Measurements from ENCODE around the gene GLYAT.
"Not testable (repeated sequence)": the region's sequence is repeated elsewhere in the genome, so short reads cannot be mapped to it uniquely, and the experiment has no call there.

GLYAT gene

DNA sequence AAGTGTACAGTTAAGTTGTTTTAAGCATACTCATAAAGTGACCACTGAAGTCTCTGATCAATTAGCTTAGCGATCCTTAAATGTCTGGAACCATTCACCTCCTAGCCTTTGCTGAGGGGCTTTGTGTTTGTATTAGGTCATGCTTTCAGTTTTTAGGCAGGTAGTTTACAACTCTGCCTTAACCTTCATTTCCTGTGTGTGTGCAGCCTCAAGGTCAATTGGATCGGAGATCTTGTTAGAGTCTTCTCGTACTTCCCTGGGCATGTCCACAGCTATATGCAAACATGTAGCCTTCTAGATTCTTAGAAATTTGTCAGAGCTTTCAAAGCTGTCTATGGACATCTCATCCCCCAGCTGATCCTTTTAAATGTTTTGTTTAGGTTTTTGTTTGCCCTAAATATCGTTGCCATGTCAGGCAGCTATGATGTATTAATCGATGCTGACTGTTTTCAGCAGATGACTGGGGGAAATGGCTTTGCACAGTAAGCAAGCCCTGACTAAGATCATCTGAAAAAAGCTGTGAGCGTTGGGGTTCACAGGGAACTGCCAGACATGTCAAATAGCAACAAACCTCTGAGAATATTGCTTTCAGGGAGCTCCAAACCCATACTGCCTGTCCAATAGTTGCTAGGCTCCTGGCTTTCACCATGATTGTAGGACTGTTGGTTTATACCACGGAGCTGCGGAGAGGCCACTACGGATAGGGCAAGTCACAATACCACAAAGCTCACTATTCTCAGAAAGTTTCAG is 45.6 kb downstream of the GLYAT start:
- FAIRE-seq, result no peak

DNA sequence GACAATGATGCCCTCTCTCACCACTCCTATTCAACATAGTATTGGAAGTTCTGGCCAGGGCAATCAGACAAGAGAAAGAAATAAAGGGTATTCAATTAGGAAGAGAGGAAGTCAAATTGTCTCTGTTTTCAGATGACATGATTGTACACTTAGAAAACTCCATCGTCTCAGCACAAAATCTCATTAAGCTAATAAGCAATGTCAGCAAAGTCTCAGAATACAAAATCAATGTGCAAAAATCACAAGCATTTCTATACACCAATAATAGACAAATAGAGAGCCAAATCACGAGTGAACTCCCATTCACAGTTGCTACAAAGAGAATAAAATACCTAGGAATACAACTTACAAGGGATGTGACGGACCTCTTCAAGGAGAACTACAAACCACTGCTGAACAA is 49.1 kb downstream of the GLYAT start:
- FAIRE-seq; DNase-seq (ENCODE audit: insufficient read length, low spot score): not testable (repeated sequence)

More for the DNA sequence above, 45.6 kb downstream of the GLYAT start:
- DNase-seq (ENCODE audit: insufficient read length, low spot score), result no peak

DNA sequence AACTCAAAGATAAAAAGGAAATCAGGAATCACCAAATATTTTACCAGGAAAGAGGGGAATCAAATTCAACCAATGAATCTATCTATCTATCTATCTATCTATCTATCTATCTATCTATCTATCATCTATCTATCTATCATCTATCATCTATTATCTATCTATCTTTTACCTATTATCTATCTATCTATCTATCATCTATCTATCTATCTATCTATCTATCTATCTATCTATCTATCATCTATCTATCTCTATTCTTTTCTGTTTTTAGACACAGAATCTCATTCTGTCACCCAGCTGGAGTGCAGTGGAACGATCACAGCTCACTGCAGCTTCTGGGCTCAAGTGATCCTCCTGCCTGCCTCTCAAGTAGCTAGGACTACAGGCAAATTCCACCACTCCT is 54.2 kb downstream of the GLYAT start:
- FAIRE-seq; DNase-seq (ENCODE audit: insufficient read length, low spot score): not testable (repeated sequence)

DNA sequence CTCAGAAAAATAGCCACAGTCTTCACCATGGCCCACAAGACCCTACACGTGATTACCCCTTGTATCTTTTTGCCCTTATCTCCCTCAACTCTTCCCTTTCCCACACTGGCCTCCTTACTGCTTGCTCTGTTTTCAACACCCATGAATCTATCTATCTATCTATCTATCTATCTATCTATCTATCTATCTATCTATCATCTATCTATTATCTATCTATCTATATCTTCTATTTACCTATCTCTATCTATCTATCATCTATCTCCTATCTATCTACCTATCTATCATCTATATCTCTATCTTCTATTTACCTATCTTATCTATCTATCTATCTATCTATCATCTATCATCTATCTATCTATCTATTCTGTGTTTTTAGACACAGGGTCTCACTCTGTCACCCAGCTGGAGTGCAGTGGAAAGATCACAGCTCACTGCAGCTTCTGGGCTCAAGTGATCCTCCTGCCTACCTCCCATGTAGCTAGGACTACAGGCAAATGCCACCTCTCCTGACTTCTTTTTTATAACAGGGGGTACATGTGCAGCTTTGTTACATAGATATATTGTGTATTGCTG is 55.1 kb downstream of the GLYAT start:
- DNase-seq (ENCODE audit: insufficient read length, low spot score) (no peak), FAIRE-seq (no peak)

DNA sequence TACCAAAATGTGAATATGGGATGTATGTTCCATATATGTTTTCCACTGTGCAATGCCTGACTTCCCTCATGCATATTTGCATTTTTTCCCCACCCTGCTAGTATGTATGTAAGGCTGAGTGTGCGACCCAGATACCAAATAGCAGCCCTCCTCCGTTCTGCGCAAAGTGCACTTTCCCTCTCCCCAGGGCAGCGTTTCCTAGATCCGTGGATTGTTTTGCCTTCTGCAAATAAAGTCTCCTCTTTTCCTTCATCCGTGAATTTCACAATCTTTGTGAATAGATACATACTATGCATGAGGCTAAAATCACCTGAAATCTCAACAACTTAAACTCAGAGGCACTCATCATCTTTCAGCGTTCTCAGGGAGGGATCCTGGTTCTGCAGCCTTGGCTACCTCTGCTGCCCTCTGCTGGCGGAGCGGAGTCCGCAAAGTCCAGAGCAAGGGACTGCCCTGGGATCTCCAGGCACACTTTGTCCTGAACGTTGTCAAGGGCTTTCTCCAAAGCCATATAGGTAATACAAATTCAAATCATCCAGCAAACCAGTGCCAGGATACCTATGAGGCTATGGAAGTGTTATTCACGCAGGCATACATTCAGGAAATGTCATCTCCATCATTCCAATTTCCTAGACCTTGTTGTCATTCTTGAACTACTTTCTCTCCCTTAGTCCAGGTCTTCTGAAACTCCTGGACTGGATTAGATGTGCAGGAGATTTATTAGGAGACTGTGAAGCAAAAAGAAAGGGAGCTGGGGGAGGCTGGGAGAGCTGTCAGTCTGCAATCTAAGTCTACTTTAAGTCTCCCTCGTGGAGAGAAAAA is 56.2 kb downstream of the GLYAT start:
- DNase-seq (ENCODE audit: insufficient read length, low spot score), result peak; percentile 74
- peak; percentile 83 for FAIRE-seq

DNA sequence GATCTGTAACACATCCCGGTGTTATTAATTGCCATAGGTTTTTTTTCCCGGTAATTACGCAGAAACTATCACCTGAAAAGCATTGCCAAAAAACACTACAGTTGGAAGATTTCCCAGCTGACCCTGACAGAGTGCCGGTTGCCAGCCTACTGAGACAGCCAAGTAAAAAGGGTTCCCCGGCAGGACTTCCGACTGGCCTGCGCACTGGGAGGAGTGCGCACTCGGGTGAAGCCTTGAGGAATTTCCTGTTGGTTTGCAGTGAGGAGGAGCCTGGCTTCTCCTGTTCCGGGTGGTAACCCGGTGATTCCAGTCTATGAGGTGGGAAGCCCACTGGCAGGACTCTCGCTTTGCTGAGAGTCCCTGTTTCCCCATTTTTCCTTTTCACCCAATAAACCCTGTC is 57.1 kb downstream of the GLYAT start:
- FAIRE-seq, result no peak
- no peak for DNase-seq (ENCODE audit: insufficient read length, low spot score)

DNA sequence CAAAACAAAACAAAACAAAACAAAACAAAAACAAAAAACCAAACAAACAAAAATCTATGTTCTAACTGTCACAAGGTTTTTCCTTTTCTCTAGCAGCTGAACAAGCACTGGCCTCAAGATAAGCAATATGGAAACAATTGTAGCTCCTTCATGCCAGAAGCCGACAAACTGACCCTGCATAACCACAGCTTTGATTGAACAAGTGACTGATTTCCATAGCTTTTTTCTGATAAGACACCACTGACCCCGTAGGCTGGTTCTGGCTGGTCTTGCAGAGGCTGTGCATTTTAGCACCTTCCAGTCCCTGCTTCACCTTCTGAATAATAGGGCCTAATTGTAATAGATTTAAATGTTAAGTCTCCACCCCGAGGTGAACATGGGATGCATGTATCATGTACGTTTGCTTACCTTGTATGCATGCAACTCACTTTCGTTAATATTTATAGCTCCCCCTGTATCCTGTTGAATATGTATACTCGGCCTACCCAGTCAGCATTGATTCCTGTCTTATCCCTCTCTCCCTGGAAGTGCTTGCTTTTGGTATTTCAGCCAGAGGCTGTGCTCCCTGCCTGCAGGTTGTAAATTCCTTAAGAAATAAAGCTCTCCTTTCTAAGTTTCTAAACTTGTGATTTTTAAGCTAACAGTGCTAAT is 59.6 kb downstream of the GLYAT start:
- DNase-seq (ENCODE audit: insufficient read length, low spot score), result no peak
- no peak for FAIRE-seq

DNA sequence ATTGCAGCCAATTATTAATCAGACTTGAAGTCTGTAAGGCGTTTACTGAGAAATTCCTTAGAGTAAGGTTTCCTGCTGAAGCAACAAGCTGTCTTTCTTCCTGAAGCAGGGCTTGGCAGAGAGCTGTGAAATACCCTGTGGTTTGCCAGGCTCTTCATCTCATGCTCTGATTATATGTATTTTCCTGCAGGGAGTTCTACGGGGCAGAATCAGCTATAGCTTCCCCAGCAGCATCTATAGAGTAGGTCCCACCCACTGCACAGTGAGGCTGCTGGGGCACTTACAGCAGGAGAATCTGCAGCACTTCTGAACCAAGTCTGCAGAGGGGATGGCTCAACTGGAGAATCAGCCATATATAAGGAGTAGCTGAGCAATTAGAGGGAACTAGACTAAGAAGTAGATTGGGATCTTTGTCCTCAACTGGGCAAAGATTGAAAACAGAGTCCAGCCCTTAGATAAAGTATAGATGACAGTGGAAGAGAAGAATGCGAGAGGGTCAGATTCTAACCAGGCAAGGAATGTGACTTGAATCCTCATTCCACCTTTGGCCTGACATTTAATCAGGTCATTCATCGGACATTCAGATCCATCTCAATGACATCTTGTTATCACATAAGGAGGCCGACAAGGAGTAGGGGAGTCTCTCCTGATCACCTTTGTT is 71.7 kb downstream of the GLYAT start:
- DNase-seq (ENCODE audit: insufficient read length, low spot score) (no peak), FAIRE-seq (no peak)

DNA sequence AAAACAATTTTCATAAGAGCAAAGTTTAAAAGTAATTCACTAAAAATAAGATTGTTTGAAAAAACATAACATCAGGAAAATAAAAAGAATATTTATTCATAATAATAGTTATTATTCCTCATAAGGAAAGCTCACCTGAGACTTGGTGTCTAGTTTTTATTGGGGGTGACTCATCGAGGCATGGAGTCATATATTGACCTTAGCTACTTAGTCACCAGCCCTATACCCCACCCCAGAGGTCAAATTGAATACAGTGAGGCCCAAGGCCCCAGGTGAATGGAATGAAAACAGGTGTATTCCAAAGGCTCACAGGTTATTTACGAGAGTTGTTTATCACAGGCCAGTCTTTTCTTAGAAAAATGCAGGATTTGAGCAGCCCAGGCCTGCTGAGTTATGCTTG is 72.3 kb downstream of the GLYAT start:
- FAIRE-seq, result no peak
- DNase-seq (ENCODE audit: insufficient read length, low spot score), result no peak

All from HTR-8/SVneo (cell line).